HG03520 (cell line): ENCODE measurements around the gene MYH4.

Experiments
- ATAC-seq: cut with Tn5 transposase; IDR thresholded peaks from one replicate; pipeline ENCODE4 v1.9.1; 2021; ENCODE audit warnings: mild to moderate bottlenecking, moderate library complexity; ENCODE audit not compliant: unreplicated experiment

Gene MYH4

GRCh38 chr17:10469459-10469858, at the start of gene MYH4:
Gene MYH4, minus strand, starts transcription at chr17:10469559. Its CDS starts 2,814 bp downstream, at chr17:10466745.
- ATAC-seq: no peak

DNA sequence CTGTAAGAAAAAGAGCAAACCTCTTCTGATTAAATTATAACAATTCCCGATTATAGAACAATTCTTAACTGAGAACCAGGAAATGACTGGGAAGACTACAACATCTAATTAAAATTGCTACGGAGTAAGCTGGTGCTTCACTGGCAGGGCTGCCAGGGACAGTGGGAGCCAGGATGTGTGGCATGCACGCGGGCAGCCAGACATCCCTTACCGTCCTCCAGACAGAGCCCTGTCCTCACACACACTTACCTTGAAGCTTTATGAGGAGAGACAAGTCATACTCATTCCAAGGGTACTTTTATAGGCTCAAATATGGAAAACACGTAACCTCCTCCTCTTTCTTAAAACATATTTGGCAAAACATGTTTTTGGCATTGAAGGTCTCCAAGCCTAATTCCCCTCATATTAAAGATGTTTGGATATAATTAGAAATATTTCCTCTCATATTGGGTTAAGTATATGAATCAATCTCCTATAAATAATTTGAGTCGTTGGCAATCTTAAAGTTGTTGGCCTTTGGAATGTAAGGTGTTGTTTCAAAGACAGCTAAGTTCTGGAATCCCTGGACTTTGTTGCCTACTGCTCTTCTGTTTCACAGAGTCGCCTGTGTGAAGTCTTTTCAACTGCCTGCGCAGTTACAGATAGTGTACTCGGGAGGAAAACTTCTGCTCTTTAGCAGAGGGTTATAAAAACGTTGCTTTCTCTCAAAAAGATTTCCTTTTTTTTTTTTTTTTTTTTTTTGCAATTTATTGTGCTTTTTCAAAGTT, 49.1 kb upstream of the MYH4 start, which contains the start of gene MYH1:
Gene MYH1 (minus strand): TSS at position 272 of the 767 bp plus-strand sequence. CDS start 1,900 bp downstream, outside the sequence.
- ATAC-seq: no peak

DNA sequence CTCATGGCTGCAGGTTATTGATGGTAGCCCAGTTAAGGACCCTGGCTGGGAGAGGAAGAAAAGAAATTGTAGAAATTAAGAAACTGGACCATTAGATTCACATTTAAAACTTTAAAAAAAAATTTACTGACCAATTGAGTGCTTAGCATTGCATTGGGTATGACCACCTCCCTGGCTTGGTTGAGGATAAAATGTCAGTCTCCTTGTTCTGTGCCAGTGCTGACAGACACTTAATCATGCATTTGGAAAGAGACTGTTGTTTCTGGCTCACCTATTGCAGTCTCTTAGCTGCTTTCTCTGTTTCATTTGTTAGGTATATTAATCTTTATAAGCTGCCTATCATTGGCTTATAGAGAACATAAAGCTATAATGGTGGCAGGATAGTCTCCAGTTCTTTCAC, 47.3 kb upstream of the MYH4 start:
- ATAC-seq: no peak

DNA sequence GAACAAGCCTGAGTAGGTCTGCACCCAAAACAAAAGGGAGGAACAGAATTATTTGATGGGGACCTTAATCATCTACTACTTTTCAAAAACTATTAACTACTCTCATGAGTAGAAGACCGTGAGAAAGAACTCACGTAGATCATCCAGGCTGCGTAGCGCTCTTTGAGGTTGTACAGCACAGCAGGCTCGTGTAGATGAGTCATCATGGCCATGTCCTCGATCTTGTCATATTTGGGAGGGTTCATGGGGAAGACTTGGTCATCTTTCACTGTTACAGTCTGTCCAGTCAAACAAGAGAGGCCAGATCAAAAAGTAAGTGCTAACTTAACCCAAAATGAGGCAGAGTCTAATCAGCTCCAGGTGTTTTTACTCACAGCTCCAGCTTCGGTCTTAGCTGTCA, 46.7 kb upstream of the MYH4 start:
- no peak for ATAC-seq

GRCh38 chr17:10513299-10514067, 44.1 kb upstream of the MYH4 start:
- no peak for ATAC-seq

DNA sequence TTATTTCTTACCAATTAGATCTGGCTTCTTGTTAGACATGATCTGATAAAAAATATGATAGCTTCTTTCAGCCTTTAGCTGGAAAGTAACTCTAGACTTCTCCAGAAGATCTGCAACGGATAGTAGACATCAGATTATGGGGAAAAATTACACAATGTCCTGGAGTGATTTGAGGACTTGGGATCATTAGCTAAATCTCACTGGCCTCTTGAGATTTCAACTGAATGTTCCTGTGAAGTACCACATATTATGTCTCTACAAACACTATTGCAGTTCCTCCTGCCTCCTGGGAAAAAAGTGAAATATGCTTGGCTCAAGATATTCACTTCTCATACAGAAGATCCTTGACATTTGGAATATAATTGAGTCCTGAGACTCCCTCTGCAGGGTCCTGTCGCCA, 43.5 kb upstream of the MYH4 start:
- no peak for ATAC-seq

DNA sequence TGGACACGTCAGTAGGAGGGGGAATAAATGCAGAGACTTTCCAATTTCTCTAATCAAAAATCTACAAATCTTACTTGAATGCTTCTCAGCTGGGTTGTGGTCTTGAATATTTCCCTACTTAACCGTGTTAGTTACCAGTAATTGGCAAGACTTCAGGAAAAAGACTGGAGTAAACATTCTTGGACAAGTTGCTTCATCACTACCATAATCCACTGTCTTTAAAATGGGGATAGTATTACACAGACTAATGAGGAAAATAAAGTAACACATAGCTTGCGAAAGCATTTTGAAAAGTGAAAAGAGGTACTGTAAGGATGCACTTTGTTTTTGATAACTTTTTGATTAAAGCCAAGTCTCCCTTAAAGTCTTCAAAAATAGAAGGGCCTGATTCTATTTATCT, 30.6 kb upstream of the MYH4 start:
- no peak for ATAC-seq

DNA sequence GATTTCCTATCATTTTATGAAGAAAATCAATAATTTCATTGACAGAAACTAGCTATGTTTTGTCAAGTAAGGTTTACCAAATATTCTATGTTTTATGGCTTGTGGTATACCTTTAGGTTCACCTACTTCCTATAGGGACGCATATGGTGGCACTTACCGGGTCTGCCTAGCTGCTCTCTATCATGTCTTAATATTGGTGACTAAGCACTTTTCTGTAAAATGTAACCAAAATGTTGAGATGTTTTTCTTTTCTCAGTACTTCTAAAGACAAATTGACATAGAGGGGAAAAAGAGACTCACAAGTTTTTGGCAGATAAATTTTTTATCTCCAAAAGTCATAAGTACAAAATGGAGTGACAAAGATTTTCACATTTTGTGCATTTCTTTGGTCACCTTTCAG, 22.6 kb upstream of the MYH4 start:
- no peak for ATAC-seq

GRCh38 chr17:10482252-10482651, 12.9 kb upstream of the MYH4 start:
- no peak for ATAC-seq

GRCh38 chr17:10477701-10478100, 8.3 kb upstream of the MYH4 start:
- ATAC-seq: no peak

GRCh38 chr17:10474536-10474935, 5.2 kb upstream of the MYH4 start:
- no peak for ATAC-seq

DNA sequence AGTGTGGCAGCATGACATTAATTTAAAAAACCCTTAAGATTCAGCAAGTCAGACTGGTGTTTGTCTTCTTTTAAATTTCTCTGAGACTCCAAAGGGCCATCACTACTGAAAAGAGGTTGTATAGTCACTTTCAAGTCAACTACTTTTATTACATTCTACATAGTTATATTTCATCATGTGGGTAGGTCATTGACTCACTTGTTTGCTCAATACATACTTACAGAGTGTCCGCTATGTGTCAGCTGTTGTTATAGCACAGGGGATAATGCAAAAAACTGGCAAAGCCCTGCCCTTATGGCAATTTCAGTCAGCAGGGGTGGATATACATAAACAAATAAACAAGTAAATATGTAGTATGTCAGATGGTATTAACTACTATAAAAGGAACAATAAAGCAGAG, 2.5 kb upstream of the MYH4 start:
- ATAC-seq: no peak

DNA sequence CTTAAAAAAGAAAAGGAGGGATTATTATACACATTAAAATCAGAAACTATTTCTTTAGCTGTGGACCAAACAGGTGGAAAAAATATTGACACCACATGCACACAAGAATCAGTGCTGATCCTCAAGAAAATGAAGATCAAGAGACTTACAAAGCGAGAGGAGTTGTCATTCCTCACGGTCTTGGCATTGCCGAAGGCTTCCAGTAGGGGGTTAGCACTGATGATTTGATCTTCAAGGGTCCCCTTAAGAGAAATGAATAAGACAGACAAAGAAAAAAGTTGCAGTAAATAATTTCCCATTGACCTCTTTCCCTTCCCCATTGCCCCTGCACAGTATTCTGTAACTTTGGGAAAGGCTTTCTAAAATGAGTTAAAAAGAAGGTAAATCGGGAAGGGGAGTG, 6.0 kb downstream of the MYH4 start:
- no peak for ATAC-seq

- no peak for ATAC-seq
Measured at GRCh38 chr17:10460062-10460461, 9.3 kb downstream of the MYH4 start.

DNA sequence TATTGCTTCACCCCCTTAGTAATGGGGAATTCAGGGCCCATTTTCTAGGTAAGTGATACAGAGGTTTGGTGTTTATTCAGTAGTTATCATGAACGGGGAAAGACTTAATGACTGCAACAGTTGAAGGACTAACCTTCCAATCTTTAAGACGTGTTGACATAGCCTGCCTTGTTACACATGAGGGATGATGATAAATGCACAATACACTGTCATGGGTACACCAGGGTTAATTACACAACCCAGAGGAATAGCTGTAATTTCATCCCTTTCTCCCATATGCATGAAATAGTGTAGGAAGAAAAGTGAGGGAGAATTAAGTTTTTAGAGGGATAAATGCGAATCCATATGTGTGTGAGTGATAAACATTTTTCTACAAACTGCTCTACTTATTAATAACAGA, 10.7 kb downstream of the MYH4 start:
- ATAC-seq: no peak

GRCh38 chr17:10457952-10458351, 11.4 kb downstream of the MYH4 start:
- ATAC-seq: no peak

GRCh38 chr17:10447026-10447931, 22.1 kb downstream of the MYH4 start:
- no peak for ATAC-seq

DNA sequence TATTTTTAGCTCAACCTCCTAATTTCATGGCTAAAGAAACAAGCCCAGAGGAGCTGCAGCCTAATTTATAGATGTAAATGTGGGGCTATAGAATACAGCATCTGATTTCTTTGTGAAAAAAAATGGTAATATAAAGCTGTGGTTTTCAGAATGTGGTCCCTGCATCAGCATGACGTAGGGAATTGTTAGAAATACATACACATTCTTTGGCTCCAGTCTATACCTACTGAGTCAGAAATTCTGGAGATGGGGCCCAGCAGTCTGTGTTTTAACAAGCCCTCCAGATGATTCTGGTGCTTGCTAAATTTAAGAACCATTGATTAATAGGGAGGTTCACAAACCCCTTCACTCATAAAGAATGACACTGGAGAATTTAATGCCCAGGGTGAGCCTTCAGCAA, 29.5 kb downstream of the MYH4 start:
- ATAC-seq: no peak

DNA sequence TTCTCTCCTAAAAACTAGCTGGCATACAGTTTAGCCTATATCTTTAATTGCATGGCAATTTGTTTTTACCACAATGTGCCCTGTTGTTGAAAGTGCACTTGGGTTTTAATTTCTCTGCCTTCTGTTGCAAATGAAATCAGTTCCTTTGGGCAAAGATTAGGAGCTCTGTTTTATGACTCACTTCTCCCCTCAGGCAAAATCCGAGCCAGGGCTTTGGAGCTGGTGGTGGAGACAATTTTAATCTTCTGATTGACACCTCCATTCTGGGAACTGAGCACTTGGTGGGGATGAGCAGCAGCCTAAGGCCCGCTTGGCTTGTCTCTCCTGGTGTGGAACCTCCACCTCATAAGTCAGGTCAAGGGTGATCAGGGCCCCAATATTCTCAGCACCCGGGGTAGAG, 34.3 kb downstream of the MYH4 start:
- no peak for ATAC-seq

DNA sequence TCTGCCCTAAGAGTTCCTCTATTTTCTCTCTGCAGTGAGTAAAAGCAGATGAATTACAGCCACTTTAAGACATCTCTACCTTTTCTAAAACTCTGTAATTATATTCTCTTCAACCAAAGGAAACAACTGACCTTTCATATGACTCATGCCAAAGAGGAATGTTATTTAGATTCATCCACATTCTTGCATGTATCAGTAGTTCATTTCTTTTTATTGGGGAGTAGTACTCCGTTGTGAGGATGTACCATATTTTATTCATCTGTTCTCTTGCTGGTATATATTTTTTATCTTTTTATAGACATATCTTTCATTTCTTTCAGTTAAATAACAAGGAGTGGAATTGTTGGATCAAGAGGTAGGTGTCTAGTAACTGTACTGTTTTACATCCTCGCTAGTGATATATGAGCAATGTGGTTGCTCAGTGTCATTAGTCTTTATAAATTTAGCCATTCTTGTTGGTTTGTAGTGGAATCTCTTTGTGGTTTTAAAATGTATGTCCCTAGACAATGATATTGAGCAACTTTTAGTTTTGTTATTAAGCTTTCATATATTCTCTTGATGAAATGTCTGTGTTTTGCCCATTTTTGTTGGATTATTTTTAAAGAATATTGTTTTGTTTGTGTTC, 39.8 kb downstream of the MYH4 start:
- no peak for ATAC-seq

- no peak for ATAC-seq
Measured at GRCh38 chr17:10428781-10429180, 40.6 kb downstream of the MYH4 start.
